Astrocyte (in vitro differentiated cells and primary cell): Measurements from ENCODE around the gene CARD14.

ENCODE experiments used
- EZH2 ChIP-seq: IDR thresholded peaks from 2 replicates; pipeline ENCODE4 v1.6.1; 2012; ENCODE audit warnings: mild to moderate bottlenecking, low read length, inconsistent platforms; ENCODE audit not compliant: insufficient read depth
- TF ChIP-seq, protein P1 (sequence below): IDR thresholded peaks from 2 replicates; pipeline ENCODE4 v1.5.1; 2011; ENCODE audit warnings: low read depth, mild to moderate bottlenecking, inconsistent platforms, low read length, moderate library complexity; ENCODE audit not compliant: insufficient read depth

DNA sequence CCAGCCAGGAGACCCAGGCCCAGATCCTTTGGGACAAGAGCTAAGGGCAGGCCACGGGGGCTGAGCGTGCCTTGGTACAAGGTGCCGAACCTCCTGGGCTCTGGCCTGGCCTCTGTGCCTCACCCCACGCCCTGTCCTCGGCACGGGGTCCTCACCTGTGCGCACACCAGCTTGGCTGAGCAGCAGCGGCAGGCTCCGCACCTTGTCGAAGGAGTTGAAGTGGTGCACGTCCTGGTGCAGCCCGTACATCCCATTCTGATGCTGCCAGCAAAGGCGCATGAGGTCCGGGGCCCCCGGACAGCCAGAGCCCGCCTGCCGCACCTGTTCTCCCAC lies 45.0 kb downstream of the CARD14 start:
- TF ChIP-seq, protein P1, sequence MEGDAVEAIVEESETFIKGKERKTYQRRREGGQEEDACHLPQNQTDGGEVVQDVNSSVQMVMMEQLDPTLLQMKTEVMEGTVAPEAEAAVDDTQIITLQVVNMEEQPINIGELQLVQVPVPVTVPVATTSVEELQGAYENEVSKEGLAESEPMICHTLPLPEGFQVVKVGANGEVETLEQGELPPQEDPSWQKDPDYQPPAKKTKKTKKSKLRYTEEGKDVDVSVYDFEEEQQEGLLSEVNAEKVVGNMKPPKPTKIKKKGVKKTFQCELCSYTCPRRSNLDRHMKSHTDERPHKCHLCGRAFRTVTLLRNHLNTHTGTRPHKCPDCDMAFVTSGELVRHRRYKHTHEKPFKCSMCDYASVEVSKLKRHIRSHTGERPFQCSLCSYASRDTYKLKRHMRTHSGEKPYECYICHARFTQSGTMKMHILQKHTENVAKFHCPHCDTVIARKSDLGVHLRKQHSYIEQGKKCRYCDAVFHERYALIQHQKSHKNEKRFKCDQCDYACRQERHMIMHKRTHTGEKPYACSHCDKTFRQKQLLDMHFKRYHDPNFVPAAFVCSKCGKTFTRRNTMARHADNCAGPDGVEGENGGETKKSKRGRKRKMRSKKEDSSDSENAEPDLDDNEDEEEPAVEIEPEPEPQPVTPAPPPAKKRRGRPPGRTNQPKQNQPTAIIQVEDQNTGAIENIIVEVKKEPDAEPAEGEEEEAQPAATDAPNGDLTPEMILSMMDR, result no peak
- no peak for TF ChIP-seq EZH2
